Spinal cord (tissue), 10 donors: Measurements from ENCODE around the gene FZR1. TPM values are rescaled to one million over a fixed set of nuclear protein-coding genes. Genes with fewer than 3 reads are reported as not detected.

Experiments
- DNase-seq, 6 donors: peaks; one replicate each; pipeline versions ENCODE4 v3.0.0 to v3.0.0-alpha.2; 2013 to 2015; ENCODE audit warnings: low spot score in 6 of 6, low read depth in 4 of 6
- H3K27ac ChIP-seq: one replicate; pipeline ENCODE4 v1.5.1; 2013; ENCODE audit warnings: low read depth, low read length, control low read depth
- H3K27me3 ChIP-seq: one replicate; pipeline ENCODE4 v1.6.1; 2013; ENCODE audit warnings: low read length; ENCODE audit not compliant: control insufficient read depth, insufficient read depth
- H3K36me3 ChIP-seq: one replicate; pipeline ENCODE4 v1.6.1; 2013; ENCODE audit warnings: low read length; ENCODE audit not compliant: control insufficient read depth, insufficient read depth
- H3K4me1 ChIP-seq: one replicate; pipeline ENCODE4 v1.6.1; 2013; ENCODE audit warnings: low read length; ENCODE audit not compliant: control insufficient read depth, insufficient read depth
- H3K4me3 ChIP-seq: one replicate; pipeline ENCODE4 v1.5.1; 2013; ENCODE audit warnings: low read depth, low read length, control low read depth
- H3K9me3 ChIP-seq: one replicate; pipeline ENCODE4 v1.6.1; 2013; ENCODE audit warnings: low read length; ENCODE audit not compliant: control insufficient read depth, insufficient read depth
- WGBS: methylation state at CpG from one replicate; pipeline ENCODE4 v1.1.5; 2013; ENCODE audit warnings: missing lambda C conversion rate; ENCODE audit not compliant: insufficient coverage; 5-methylcytosine and 5-hydroxymethylcytosine counted together
- polyA plus RNA-seq, 2 donors: library from polyadenylated mRNA; unstranded; fragments of 120-200 nt; gene quantifications; one replicate each; pipeline ENCODE4 v1.2.1, GENCODE V29; 2013; ENCODE audit not compliant: insufficient read length in 2 of 2
- total RNA-seq, 2 donors: library from RNA; depleted of rRNA in 1 of 2; stranded (reverse); fragments of 120-200 nt in 1 of 2; fragments of >200 nt in 1 of 2; gene quantifications; one replicate each; pipeline versions ENCODE4 v1.2.3 to v1.2.4, GENCODE V29; 2013 to 2014
- donor health status: healthy.

Gene FZR1
- total and polyA plus RNA-seq, 4 donors, result 35.4 to 111 (median 64.2) TPM

- Histone ChIP-seq H3K4me1 (peaks cover 72% of the 10 kb centered on the region), H3K27me3 (no peaks in the 10 kb centered on the region), H3K9me3 (no peaks in the 10 kb centered on the region), H3K27ac (no peak overlapping the region), H3K4me3 (no peak overlapping the region), H3K36me3 (peaks cover 85% of the 10 kb centered on the region)
- WGBS, result 80% methylated on average over 8 of the region's 17 CpGs
- DNase-seq, result peak in 1 of 6 donors; percentile 53
These were observed 6.6 kb downstream of the FZR1 start for GRCh38 chr19:3512562-3513228.

- no peak overlapping the region for H3K4me3 ChIP-seq
- H3K27me3 ChIP-seq, result no peaks in the 10 kb centered on the region
- WGBS, result 82% methylated on average over 23 of the region's 23 CpGs
- no peak overlapping the region for H3K27ac ChIP-seq
- peaks cover 65% of the 10 kb centered on the region for H3K4me1 ChIP-seq
- H3K9me3 ChIP-seq, result no peaks in the 10 kb centered on the region
- DNase-seq, result no peak
- H3K36me3 ChIP-seq, result peaks cover 83% of the 10 kb centered on the region
These were observed 7.4 kb downstream of the FZR1 start for GRCh38 chr19:3513229-3514140.

- Histone ChIP-seq H3K27me3 (no peaks in the 10 kb centered on the region), H3K27ac (no peak overlapping the region), H3K4me1 (peaks cover 54% of the 10 kb centered on the region), H3K36me3 (peaks cover 81% of the 10 kb centered on the region), H3K4me3 (no peak overlapping the region), H3K9me3 (no peaks in the 10 kb centered on the region)
- 87% methylated on average over 12 of the region's 12 CpGs for WGBS
- no peak for DNase-seq
These were observed 8.8 kb downstream of the FZR1 start for GRCh38 chr19:3514930-3515329.

GRCh38 chr19:3515891-3516422 is 9.8 kb downstream of the FZR1 start:
- Histone ChIP-seq H3K27ac (no peak overlapping the region), H3K36me3 (peaks cover 81% of the 10 kb centered on the region), H3K27me3 (no peaks in the 10 kb centered on the region), H3K4me3 (no peak overlapping the region), H3K9me3 (no peaks in the 10 kb centered on the region), H3K4me1 (peaks cover 46% of the 10 kb centered on the region)
- peak in 2 of 6 donors; percentile 9 to 28 for DNase-seq
- 61% methylated on average over 7 of the region's 15 CpGs for WGBS

- Histone ChIP-seq H3K36me3 (peaks cover 77% of the 10 kb centered on the region), H3K27ac (no peak overlapping the region), H3K4me3 (no peak overlapping the region), H3K9me3 (no peaks in the 10 kb centered on the region), H3K27me3 (no peaks in the 10 kb centered on the region), H3K4me1 (peaks cover 41% of the 10 kb centered on the region)
- peak in 1 of 6 donors; percentile 71 for DNase-seq
- WGBS, result 41% methylated on average over 15 of the region's 15 CpGs
These were observed 10.6 kb downstream of the FZR1 start for GRCh38 chr19:3516675-3517207.

GRCh38 chr19:3517638-3518037 is 11.5 kb downstream of the FZR1 start:
- no peaks in the 10 kb centered on the region for H3K9me3 ChIP-seq
- no peak overlapping the region for H3K4me3 ChIP-seq
- peaks cover 32% of the 10 kb centered on the region for H3K4me1 ChIP-seq
- H3K27me3 ChIP-seq, result no peaks in the 10 kb centered on the region
- DNase-seq, result no peak
- peaks cover 77% of the 10 kb centered on the region for H3K36me3 ChIP-seq
- H3K27ac ChIP-seq, result no peak overlapping the region
- no CpG with 5 or more reads among the region's 2 CpGs for WGBS

GRCh38 chr19:3518255-3518654 is 12.1 kb downstream of the FZR1 start:
- Histone ChIP-seq H3K9me3 (no peaks in the 10 kb centered on the region), H3K36me3 (peaks cover 77% of the 10 kb centered on the region), H3K27ac (no peak overlapping the region), H3K27me3 (no peaks in the 10 kb centered on the region), H3K4me1 (peaks cover 26% of the 10 kb centered on the region), H3K4me3 (no peak overlapping the region)
- DNase-seq, result no peak
- 76% methylated on average over 10 of the region's 10 CpGs for WGBS

GRCh38 chr19:3518659-3519058 is 12.5 kb downstream of the FZR1 start:
- Histone ChIP-seq H3K27me3 (no peaks in the 10 kb centered on the region), H3K4me3 (no peak overlapping the region), H3K36me3 (peaks cover 77% of the 10 kb centered on the region), H3K9me3 (no peaks in the 10 kb centered on the region), H3K4me1 (peaks cover 22% of the 10 kb centered on the region), H3K27ac (no peak overlapping the region)
- WGBS, result 100% methylated on average over 1 of the region's 2 CpGs
- no peak for DNase-seq

- H3K36me3 ChIP-seq, result peaks cover 77% of the 10 kb centered on the region
- WGBS, result 88% methylated on average over 18 of the region's 18 CpGs
These were observed 13.0 kb downstream of the FZR1 start for GRCh38 chr19:3519126-3519525.

More at GRCh38 chr19:3519126-3519525, 13.0 kb downstream of the FZR1 start:
- no peak overlapping the region for H3K4me3 ChIP-seq
- H3K4me1 ChIP-seq, result peaks cover 21% of the 10 kb centered on the region
- DNase-seq, result no peak
- H3K27ac ChIP-seq, result no peak overlapping the region
- H3K9me3 ChIP-seq, result no peaks in the 10 kb centered on the region
- no peaks in the 10 kb centered on the region for H3K27me3 ChIP-seq
